HG02970 (cell line): ENCODE measurements around the gene AMN1.
"Not testable (repeated sequence)": the region's sequence is repeated elsewhere in the genome, so short reads cannot be mapped to it uniquely, and the experiment has no call there.

Source experiments
- ATAC-seq: cut with Tn5 transposase; IDR thresholded peaks from one replicate; pipeline ENCODE4 v1.9.1; 2021; ENCODE audit warnings: mild to moderate bottlenecking, moderate library complexity, moderate number of reproducible peaks; ENCODE audit not compliant: unreplicated experiment, low FRiP score

AMN1 gene

DNA sequence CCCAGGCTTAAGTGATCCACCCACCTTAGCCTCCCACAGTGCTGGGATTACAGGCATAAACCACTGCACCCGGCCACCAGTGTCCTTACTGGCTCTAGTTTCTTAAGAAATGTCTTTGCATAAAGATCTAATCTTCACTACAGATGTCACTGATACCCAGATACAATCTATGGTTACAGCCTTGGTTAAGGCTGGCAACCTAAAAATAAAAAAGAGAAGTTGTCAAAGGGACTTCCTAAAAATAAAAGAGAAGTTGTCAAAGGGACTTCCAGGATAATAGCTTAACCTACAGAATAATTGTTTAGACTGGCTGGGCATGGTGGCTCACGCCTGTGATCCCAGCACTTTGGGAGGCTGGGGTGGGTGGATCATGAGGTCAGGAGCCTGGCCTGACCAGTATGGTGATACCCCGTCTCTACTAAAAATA lies 41.7 kb downstream of the AMN1 start:
- ATAC-seq: no peak

DNA sequence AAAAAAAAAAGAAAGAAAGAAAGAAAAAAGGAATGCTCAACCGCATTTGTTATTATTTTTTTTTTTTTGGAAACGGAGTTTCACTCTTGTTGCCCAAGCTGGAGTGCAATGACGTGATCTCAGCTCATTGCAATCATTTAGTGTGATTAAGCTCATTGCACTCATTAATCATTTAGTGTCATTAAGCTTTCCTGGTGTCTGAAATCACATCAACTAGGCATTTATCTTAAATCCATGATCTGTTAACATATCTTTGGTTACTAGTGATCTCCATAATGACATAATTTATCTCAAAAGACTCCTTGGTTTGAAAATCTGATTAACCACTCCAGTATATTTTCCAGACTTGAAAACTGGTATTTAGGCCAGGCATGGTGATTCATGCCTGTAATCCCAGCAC lies 43.0 kb downstream of the AMN1 start:
- ATAC-seq: no peak

DNA sequence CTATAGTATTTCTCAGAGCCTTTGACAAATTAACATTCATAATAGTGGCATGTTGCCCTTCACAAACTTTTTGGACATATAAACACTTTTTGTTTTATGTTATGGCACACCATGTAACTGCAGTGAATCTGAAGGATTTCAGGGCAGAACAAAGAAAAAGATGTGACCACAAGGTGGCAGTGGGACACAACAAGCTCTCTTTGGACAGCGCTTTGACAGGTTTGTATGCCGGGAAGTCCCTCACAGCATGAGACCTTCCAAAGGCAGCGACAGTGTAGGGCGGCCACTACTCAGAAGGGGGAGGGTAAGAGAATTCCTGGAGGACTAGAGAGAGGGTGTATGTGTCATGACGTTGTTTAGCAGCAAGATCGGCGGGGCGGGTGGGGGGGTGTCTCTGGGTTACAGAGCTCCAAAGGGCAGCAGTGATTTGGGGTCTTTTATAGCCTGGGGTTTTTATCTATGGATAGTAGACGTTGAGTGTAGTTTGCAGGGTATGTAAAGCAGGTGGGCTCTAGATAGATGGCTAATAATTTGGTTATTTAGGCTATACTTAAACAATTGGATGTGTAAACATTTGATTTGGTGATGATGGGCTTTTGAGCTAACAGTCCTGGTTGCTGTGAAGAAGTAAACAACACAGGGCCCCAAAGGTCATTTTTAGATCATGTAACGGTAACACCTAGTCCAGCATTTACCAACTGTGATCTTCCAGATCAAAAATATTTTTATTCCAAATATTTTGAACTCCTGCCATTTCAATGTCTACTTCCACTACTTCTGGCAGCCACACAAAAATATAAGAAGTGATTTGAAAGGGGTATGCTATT lies 46.5 kb downstream of the AMN1 start:
- no peak for ATAC-seq

DNA sequence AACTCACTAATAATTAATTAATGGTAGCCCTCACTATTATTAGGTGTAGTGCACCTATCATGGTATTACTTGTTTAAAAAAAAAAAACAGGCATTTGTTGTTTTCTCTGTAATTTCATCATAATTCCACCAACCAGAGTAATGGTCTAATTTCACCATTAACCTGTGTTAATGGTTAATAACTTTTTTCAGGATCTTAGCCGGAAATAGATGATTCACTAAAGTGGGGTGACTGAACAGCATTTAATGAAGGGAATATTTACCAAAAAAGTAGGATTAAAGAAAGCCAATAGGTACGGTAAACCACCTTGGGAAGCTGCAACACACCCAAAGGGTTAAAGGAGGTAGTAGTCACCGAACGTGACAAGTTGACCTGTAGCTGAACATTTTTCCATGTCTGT lies 56.3 kb downstream of the AMN1 start:
- no peak for ATAC-seq

DNA sequence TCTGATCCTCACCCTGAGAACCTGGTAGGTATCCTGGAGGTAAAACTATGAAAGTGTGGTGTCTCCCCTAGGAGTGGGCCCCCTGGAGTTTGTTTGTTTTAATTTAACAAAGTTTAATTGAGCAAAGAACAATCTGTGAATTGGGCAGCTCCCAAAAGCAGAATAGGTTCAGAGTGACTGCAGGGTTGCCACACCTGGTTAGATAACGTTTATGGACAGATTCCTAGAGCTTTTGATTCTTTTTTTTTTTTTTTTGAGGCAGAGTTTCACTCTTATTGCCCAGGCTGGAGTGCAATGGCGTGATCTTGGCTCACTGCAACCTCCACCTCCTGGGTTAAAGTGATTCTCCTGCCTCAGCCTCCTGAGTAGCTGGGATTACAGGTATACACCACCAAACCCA lies 59.2 kb downstream of the AMN1 start:
- ATAC-seq: not testable (repeated sequence)

DNA sequence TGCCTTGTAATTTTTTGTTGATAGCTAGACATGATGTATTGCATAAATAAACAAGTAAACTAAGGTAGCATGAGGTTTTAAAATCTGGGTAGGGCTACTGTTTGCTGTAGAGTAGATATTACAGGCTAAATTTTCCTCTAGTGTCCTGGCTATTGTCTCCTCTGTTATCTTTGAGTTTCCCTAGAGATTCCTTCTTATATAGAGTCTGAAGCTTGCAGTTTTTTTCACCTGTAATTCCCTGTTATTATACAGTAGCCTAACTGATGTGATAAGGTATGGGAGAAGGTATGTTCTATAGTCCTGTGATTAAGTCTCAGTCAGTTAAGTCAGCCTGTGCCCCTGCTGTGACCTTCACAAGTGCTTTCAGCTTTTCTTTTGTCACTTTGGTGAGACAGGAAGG lies 59.8 kb downstream of the AMN1 start:
- no peak for ATAC-seq

DNA sequence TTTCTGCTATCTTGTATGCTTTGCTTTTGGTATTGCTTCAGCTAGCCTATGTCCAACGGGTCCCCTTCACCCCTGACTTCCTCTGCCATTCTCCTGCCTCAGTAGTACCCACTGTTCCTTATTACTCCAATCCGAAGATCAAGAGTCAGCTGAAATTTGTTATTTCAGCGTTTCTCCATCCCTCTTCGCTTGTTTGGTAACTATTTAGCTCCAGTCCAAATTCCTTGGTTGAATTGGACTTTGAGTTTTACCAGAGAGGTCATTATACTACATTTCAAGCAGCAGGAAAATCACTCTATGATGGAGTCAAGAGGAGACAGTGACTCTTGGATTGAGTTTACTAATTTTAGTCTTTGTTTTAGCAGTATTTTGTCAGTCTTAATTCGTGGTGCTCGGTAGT lies 64.8 kb downstream of the AMN1 start:
- no peak for ATAC-seq

DNA sequence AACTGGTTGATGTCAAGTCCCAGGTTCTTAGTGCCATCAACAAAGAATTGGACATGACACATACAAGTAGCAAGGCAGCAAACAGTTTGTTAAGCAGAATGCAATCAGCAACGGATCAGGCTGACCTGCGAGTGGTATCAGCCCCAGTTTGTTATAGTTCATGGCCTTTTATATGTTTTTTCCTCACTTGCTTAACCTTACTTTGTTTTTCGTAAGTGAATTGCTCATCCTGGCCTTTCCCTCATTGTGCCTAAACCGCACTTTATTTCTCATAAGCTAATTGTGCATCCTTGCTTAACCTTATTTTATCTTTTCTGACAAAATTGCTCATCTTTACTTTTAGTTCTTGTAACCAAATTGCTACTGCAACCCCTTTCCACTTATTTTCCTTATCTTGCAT lies 65.2 kb downstream of the AMN1 start:
- no peak for ATAC-seq

DNA sequence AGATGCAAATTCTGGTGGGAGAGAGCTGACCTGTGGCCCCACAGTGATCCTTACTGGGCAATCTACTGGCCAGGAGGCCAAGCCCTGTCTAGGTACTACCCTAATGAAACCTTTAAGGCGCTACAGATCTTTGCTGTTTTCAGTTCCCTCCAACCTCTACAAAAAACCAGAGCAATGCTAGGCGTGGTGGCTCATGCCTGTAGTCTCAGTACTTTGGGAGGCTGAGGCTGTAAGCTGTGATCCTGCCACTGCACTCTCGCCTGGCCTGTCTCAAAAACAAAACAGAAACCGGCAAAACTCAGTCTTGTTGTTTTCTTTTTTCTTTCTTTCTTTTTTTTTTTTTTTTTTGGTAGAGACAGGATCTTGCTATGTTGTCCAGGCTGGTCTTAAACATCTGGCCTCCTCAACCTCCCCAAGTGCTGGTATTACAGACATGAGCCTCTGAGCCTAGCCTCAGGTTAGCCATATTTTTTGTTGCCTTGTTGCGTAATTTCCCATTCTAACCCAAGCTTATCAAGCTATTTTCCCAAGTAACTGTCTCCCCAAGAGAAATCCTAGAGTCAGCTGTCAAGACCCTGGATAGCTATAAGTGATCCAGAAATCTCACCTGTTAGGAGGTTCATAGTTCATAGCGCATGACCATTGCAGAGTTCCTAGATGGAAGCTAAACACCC lies 66.5 kb downstream of the AMN1 start:
- no peak for ATAC-seq

DNA sequence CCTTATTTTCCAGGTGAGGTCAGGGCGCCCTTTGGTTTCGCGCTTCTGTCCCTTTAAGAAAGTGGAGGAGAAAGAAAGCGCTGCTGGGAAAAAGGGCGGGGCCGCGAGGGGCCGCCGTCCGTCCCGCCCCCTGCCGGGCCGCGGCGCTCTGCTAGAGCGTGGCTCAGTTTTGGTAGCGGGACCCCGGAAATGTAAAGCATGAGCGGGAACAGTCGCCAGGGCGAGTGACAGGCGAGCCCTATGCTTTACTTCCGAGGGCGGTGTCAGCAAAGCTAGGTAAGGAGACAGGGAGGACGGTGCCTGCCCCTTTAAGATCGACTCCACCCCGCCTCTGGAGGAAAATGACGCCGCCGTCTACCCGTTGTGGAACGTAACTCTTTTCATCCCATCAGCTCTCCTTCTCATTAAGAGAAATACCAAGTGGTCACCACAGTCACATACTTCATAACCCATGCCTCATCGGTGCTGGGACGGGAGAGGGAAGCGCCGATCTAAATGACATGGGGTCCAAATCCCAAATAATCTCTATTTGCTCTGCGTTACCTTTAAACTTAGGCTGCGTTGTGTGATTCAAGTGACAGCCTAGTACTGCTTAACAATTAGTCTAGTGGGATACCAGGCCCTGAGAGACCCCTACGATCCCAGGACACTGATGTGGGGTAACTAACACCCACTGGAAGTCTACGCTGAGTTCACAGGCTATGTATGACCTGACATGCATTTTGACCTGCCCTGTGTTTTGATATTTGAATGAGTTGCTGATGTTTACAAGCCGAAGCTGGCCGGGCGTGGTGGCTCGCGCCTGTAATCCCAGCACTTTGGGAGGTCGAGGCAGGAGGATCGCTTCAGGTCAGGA lies 69.5 kb downstream of the AMN1 start, which contains the start of gene ETFBKMT:
ETFBKMT (plus strand) TSS at position 602 of the 856 bp plus-strand sequence. CDS start 2,266 bp downstream, outside the sequence.
- peak; percentile 98 for ATAC-seq

DNA sequence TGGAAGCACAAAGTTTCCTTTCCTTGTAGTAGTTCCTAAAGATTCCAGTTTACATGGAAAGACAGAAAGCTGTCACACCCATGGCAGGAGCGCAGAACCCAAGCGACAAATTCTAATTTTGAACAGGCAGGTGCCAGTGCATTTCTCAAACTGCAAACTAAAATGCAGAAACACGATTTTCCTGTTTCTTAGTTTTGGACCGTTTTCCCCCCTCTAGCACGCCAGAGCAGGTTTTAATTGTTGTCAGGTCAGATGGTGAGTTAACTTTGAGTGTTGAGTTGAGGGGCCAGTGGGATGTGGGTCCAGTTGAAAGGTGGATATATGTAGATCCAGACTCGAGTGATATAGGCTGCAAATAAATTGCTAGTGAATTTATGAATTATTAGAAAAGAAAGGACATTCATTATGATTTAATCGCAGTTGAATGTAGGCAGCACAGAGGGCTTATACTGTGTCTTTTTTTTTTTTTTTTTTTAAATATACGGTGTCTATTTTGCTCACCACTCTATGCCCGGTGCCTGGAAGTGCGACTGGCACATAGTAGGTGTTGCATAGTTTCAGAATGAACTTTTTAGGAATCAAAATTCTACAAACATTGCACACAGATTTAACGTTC lies 70.2 kb downstream of the AMN1 start:
- no peak for ATAC-seq

DNA sequence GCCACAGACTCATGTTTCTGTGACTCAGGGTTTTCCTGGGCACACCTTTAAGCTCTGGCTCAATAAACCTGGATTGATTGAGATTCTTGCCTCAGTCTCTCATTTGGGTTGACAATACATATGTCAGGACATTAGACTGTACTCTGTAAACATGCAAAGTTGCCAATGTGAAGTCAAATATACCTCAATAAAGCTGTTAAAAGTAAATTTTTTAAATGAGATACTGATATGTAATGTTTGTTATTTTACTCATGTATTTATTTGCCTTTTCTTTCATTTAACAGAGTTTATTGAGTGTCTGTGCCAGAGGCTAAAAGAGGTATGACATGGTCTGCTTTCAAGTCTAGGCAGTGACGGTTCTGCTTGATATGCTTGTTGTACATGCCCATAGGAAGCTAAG lies 73.0 kb downstream of the AMN1 start:
- ATAC-seq: no peak

DNA sequence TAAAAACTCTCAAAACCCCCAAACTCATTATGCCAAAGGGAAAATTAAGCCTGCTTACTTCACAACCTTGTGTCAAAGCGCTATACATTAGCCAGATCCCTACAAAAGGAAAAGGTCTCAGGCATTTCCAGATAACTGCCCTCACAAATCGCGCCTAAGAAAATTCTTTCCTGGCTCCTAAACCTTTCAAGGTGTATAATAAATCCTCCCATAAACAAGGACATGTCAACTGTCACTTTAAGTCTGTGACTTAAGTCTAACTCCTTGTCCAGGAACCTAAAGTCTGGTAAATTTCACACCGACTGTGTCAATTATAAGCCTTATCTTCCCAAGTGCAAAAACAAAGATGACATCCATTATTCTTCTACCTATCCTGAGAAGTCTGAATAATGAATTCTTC lies 73.6 kb downstream of the AMN1 start:
- no peak for ATAC-seq

DNA sequence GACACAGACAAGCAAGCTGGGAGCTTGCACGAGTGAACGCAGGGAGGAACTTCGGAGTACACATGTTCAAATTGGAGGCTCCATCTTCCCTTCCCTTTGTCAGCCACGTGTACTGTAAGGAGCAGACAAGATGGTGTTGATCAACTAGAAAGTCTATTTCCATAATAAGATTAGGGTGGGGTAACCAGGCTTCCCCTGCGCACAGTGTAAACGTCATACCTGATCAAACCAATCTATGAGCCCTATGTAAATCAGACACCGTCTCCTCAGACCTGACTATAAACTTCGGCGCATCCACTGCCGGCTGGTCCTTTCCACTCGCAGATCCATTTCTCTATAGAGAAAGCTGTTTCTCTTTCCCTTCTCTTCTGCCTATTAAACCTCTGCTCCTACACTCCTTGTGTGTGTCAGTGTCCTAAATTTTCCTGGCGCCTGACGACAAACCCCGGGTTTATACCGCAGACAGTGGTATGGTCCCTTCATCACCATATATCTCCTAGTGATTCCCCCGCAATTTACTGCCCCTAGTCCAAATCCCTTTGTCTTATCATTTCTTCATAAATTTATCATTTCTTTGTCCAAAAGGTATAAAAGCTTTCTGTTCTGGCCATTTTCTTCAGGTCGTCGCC lies 76.8 kb downstream of the AMN1 start:
- no peak for ATAC-seq

DNA sequence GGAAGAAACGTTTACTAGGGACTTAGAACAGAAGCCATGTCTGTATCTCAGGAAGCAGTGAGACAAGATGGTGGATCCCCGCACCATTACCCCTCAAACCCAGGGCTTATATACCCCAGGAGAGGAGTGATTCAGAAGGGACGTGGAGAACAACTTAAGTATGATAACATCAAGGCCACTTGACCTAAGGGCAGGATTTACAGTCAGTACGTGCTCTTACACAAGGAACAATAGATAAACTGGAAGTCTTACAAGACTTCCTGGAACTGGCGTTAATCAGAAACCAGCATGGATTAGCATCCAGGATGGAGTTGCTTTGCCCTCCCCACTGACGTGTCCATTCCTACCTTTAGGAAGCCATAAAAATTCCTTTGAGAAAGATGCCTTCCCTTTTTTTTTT lies 77.9 kb downstream of the AMN1 start:
- no peak for ATAC-seq

DNA sequence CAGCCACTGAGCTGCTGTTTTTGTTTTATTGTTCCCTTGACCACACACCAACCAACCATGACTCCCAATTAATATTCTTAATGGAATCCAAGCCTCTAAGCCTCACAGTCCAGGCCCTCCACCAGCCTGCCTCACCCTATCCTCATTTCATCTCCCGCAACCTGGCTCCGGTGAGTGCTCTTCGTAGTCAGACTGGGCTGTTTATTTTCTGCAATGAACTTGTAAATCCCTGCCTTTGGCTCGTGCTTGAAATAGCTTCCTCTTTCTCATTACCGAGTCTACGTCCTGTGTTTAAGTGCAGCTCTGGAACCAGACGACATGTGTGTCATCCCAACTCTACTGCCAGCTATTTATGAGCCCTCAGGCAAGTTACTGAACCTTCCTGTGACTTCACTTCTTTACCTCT lies 81.7 kb downstream of the AMN1 start:
- ATAC-seq: no peak

DNA sequence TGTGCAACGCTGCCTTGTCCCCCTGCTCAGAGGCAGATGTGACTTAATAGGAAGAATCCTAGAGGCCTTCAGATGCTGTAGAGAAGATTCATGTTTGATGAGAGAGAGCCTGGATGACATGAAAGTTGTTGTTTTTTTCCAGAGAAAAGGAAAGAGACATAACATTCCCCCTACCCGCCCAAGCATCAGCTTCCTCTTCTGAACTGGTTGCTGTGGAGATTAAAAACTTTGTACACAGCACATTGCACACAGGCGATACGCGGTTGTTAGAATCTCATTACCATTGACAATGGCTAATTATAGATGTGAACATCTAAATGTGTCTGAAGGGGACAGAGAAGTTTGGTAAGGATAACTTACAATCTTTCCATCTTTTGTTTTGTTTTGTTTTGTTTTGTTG lies 82.9 kb downstream of the AMN1 start:
- no peak for ATAC-seq

DNA sequence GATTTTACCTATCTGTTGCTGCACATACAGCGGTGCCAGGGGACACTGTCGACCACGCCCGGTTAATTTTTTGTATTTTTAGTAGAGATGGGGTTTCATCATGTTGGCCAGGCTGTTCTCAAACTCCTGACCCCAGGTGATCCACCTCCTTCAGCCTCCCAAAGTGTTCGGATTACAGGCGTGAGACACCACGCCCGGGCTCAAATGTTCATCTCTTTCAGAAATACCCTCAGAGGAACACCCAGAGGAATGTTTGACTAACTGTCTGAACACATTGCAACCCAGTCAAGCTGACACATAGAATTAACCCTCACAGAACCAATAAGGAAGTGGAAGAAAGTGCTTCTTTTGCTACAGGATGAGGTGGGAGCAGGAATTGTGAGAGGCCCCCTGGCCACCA lies 84.3 kb downstream of the AMN1 start:
- no peak for ATAC-seq

DNA sequence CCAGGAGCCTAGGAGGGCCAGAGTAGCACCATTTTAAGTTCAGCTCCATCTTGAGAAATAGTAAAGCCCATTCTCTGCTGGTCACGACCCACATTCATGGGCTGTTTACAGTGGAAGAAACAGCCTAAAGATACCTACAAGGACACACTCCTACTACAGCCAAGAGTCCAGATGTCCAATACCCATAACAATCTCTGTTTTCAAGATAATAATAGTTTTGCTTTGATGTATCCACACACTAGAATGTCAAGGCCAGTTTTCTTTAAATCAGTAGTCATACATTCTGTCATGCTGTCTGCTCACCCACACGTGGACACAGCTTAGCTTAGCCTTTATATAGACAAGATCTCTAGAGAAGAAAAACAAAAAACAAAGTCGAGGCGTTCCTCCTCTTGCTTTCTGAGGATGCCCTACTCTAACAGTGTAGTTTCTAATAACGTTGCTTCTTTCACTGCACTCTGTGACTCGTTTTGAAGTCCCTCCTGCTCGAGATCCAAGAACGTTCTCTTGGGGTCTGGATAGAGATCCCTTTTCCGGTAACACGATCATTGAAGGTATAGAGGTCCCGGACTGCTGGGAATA lies 87.2 kb downstream of the AMN1 start:
- ATAC-seq: no peak

DNA sequence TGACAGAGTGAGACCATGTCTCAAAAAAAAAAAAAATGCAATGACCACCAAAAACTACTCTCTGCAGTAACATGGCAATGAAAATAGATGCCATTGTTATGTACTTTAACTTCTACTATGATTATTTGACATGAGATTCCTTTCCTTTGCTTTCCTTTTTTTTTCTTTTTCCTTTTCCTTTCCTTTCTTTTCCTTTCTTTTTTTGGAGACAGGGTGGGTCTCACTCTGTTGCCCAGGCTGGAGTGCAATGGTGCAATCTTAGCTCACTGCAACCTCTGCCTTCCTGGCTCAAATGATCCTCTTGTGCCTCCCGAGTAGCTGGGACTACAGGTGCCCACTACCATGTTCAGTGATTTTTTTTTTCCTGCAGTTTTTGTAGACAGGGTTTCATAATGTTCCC lies 94.2 kb downstream of the AMN1 start:
- ATAC-seq: no peak
